Measurements from ENCODE around the gene TRAF6.

TRAF6 gene

DNA sequence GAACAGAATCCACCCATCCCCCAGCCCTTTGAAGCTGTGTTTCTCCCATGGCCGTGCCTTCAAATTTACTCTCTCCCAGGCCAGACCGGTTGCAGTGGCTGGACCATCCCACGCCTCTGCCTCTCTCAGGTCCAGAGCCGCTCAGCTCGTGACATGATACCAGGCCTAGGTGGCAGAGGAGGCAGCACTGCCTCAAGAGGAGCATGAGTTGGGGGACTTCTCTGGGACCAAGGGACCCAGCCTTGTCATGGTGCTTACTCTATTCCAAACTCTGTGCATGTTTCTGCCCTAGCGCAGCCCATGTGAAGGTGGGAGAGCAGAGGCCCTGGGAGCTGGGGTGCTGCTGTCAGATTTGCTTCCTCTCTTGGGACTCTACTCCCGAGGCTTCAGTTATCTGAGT, 51.0 kb downstream of the TRAF6 start:
- intact Hi-C loops (cut with micrococcal nuclease), result loop anchor here (5.0 kb wide), 1 partner anchor 37 kb away; no protein-coding TSS in a partner anchor
- H3K36me3 Mint-ChIP-seq (ENCODE audit: low read depth), result no peaks in the 10 kb centered on the region
- no peaks in the 10 kb centered on the region for H3K9me3 Mint-ChIP-seq
- no peak overlapping the region for H3K27ac Mint-ChIP-seq
- H3K27me3 Mint-ChIP-seq, result peaks cover 28% of the 10 kb centered on the region
- peaks cover 37% of the 10 kb centered on the region for H3K4me1 Mint-ChIP-seq (ENCODE audit: low read depth)
- H3K4me3 Mint-ChIP-seq, result no peak overlapping the region

DNA sequence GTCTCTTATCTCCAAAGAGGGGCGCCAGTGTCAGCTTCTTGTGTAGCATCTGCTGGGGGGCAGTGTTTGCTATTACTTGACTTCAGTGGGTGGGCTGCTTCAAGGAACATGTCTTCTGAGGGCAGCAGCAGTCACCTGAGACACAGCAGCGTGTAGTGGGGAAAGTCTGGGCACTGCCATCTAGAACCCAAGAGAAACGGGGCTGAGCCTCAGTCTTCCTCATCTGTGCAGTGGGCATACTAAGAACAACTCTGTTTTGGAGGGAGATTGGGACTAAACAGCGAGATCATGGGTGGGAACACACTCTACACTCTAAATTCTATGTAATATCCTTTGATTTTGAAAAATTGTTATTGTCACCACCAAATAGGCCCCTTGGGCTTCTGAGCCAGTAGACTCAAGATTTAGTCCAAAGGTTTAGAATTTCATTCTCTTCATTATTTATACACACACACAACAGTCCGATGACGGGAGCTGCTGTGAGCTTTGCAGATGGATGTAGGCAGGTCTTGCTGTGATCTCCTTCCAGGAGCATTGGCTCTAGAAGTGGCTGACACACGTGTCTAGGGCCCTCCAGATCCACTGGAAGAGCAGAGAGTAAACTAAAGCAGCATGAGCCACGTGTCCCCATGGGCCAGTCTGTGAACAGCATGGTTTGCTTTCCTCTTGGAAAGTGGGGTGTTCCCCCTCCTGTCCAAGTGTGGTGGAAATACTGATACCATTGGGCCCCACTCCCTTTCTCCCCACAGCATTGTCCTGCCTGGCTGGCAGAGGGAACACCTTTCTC, 51.8 kb downstream of the TRAF6 start:
- Mint-ChIP-seq H3K27me3 (peaks cover 28% of the 10 kb centered on the region), H3K36me3 (ENCODE audit: low read depth) (no peaks in the 10 kb centered on the region), H3K4me3 (no peak overlapping the region), H3K27ac (no peak overlapping the region), H3K9me3 (no peaks in the 10 kb centered on the region), H3K4me1 (ENCODE audit: low read depth) (peaks cover 40% of the 10 kb centered on the region)
- intact Hi-C loops (cut with micrococcal nuclease), result loop anchor here (5.0 kb wide), 1 partner anchor 36 kb away; no protein-coding TSS in a partner anchor

DNA sequence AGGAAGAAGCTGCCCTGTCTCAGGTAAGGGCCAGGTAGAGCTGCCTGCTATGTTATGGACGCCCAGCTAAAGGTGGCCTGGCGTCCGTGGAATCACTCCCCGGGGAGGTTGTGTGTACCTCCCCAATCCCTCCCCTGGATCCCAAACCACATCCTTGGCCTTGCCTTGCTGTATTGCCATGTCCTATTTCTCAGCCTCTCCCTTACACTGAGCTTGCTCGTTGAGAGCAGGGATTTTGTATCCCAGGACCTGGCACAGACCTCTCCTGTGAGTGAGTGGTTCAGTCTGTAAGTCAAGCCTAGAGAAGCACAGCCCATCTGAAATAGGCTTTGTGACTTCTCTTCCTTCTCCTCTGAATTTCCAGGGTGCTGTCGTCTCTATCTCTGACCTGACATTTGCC, 53.9 kb downstream of the TRAF6 start:
- no peaks in the 10 kb centered on the region for H3K9me3 Mint-ChIP-seq
- no peaks in the 10 kb centered on the region for H3K36me3 Mint-ChIP-seq (ENCODE audit: low read depth)
- intact Hi-C loops (cut with micrococcal nuclease), result loop anchor here (5.0 kb wide), 1 partner anchor 34 kb away; no protein-coding TSS in a partner anchor
- peaks cover 43% of the 10 kb centered on the region for H3K4me1 Mint-ChIP-seq (ENCODE audit: low read depth)
- peaks cover 31% of the 10 kb centered on the region for H3K27me3 Mint-ChIP-seq
- H3K27ac Mint-ChIP-seq, result peak overlapping the region; percentile 37
- no peak overlapping the region for H3K4me3 Mint-ChIP-seq

DNA sequence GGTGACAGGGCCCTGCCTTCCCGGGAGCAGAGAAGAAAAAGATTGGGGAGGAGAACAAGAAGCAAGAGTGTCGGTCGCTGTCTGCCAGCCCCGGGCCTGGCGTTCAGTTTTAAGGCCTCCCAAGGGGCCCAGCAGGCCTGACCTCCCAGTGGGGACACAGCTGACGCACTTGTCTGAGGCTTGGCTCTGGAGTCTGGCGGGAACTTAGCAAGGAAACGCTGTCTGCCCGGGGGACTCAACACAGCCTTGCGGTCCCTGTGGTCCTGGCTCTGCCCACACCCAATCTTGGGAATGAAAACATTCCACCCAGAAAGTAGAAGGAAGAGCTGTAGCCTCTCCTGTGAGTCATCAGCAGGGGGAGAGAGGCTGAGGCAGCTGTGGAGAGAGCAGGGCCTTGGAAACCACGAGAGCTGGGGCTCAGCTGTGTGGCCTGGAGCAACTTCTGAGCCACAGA, 54.4 kb downstream of the TRAF6 start:
- intact Hi-C loops (cut with micrococcal nuclease), result loop anchor here (5.0 kb wide), 1 partner anchor 33 kb away; no protein-coding TSS in a partner anchor
- H3K36me3 Mint-ChIP-seq (ENCODE audit: low read depth), result no peaks in the 10 kb centered on the region
- H3K4me3 Mint-ChIP-seq, result no peak overlapping the region
- H3K27ac Mint-ChIP-seq, result peak overlapping the region; percentile 37
- H3K4me1 Mint-ChIP-seq (ENCODE audit: low read depth), result peaks cover 43% of the 10 kb centered on the region
- no peaks in the 10 kb centered on the region for H3K9me3 Mint-ChIP-seq
- peaks cover 34% of the 10 kb centered on the region for H3K27me3 Mint-ChIP-seq

DNA sequence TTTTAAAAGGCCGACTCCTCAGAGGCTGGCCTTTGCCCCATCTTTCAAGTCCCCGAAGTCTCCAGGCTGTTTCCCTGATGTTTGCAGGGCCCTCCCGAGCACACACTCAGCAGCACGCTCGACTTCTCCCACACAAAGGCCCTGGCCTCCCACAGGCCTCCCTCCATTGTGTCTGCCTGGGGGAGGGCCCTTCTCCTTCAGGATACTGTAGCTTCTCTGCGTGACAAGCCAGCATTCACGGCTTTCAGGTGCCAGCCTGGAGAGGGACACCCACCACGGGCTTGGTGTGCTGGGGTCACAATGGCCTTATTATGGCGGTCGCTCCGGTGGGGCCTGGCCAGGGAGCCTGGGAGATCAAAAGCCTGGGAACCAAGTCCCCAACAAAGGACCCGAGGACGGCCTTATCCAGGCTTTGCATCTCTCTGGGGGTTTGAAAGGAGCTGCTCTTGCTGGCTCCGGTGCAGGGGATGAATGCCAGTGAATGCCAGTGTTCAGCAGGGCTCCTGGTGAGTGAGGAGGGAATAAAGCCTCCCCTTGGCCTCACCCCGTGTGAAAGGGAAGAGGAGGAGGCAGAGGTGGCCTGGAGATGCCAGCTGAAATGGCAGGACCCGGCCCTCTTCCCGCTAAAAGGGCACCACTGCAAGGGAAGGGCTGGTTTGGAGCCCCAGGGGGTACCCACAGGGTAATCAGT, 55.0 kb downstream of the TRAF6 start:
- Mint-ChIP-seq H3K36me3 (ENCODE audit: low read depth) (no peaks in the 10 kb centered on the region), H3K4me3 (no peak overlapping the region), H3K4me1 (ENCODE audit: low read depth) (peaks cover 48% of the 10 kb centered on the region), H3K9me3 (no peaks in the 10 kb centered on the region), H3K27me3 (peaks cover 36% of the 10 kb centered on the region), H3K27ac (peak overlapping the region; percentile 37)
- intact Hi-C loops (cut with micrococcal nuclease), result loop anchor here (5.0 kb wide), 1 partner anchor 33 kb away; no protein-coding TSS in a partner anchor

DNA sequence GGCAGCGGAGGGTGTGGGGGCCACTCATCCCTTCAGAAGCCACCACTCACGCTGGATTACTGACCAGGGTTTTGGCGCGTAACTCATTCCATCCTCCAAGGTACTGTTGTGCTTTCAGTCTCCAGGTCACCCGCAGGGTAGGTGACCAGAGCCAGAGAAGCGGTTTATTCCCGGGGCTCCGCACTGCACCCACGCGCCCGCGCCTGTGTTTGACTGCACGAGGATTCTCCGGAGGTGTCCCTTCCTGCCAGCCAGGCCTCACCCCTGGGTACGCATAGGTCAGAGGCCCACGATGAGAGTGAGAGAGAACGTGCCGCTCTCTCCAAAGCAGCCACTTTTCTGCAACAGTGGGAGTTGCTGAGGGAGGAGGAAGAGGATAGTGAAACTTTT, 55.5 kb downstream of the TRAF6 start:
- H3K27ac Mint-ChIP-seq, result peak overlapping the region; percentile 37
- no peaks in the 10 kb centered on the region for H3K36me3 Mint-ChIP-seq (ENCODE audit: low read depth)
- H3K4me1 Mint-ChIP-seq (ENCODE audit: low read depth), result peaks cover 53% of the 10 kb centered on the region

DNA sequence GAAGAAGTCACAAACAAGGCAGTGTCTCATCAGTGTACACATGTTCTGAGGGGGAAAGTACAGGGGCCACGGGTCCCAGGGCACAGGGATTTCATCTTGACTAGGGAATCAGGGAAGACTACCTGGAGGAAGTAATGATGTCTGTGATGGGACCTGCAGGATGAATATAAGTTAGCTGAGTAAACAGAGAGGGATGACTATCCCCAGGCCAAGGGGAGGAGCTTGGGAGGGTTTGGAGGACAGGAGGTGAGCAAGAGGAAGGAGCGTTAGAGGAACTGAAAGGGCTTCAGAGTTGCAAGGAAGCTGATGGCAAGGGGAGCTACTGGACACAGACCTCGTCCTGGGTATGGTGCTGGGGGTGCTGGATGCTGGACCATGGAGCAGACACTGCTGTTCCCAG, 56.4 kb downstream of the TRAF6 start:
- Mint-ChIP-seq H3K27ac (no peak overlapping the region), H3K4me1 (ENCODE audit: low read depth) (peaks cover 55% of the 10 kb centered on the region), H3K9me3 (no peaks in the 10 kb centered on the region), H3K27me3 (peaks cover 48% of the 10 kb centered on the region), H3K4me3 (no peak overlapping the region), H3K36me3 (ENCODE audit: low read depth) (no peaks in the 10 kb centered on the region)
- intact Hi-C loops (cut with micrococcal nuclease), result no loop called here

More for the DNA sequence above, 55.5 kb downstream of the TRAF6 start:
- intact Hi-C loops (cut with micrococcal nuclease), result no loop called here
- Mint-ChIP-seq H3K27me3 (peaks cover 41% of the 10 kb centered on the region), H3K9me3 (no peaks in the 10 kb centered on the region), H3K4me3 (no peak overlapping the region)

DNA sequence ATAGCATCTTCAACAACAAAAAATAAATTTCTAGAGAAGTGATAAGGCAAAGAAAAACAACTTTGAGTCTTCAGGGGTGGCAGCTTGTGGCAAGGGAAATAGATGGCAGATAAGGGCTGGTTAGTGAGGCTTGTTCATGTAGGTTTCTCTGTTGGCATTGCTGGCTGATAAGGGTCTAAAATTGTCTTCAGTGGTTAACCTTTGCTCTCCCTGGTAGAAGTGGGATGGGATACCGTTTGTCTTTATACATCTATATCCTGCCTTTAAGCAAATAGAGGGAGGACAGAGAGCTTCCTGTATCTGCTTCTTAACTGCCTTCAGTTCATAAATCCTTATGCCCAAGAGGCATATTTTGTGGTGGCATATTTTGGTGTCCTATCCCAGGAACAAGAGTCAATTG, 57.1 kb downstream of the TRAF6 start:
- no peaks in the 10 kb centered on the region for H3K36me3 Mint-ChIP-seq (ENCODE audit: low read depth)
- no peak overlapping the region for H3K4me3 Mint-ChIP-seq
- H3K4me1 Mint-ChIP-seq (ENCODE audit: low read depth), result peaks cover 55% of the 10 kb centered on the region
- intact Hi-C loops (cut with micrococcal nuclease), result no loop called here
- H3K27me3 Mint-ChIP-seq, result peaks cover 47% of the 10 kb centered on the region
- no peaks in the 10 kb centered on the region for H3K9me3 Mint-ChIP-seq
- H3K27ac Mint-ChIP-seq, result no peak overlapping the region

DNA sequence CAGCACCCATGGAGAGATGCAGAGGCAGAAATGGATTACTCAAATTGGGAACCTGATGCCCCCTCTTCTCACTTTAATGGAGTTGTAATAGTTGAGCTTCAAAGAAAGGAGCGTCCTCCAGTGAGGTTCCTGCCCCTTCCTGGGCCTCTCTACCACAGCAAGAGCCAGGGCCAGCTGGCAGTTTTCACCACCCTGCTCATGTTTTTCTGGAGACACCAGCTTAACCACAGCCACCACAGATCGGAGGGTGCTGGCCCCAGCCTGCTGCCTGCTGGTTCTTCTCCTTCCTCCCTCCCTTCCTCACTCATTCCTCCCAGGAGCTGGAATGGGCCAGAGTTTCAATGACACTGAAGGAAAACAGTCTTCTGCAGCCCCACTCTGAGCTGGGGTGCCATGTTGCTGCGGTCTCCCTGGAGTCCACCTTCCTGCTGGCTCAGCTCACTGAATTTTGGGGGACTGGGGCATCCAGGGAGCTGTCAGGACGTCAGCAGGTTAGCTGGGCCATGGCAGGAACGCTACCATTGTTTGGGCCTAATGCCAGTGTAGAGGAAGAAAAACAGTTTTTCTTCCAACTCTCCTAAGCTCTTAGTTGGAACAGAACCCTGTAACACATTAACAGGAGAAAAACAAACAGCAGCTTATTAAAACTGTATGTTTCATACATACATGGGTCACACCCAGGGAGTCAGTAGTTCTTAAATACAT, 57.7 kb downstream of the TRAF6 start:
- Mint-ChIP-seq H3K4me1 (ENCODE audit: low read depth) (peaks cover 55% of the 10 kb centered on the region), H3K27ac (no peak overlapping the region), H3K9me3 (no peaks in the 10 kb centered on the region), H3K4me3 (no peak overlapping the region), H3K36me3 (ENCODE audit: low read depth) (no peaks in the 10 kb centered on the region), H3K27me3 (peaks cover 47% of the 10 kb centered on the region)
- intact Hi-C loops (cut with micrococcal nuclease), result no loop called here

DNA sequence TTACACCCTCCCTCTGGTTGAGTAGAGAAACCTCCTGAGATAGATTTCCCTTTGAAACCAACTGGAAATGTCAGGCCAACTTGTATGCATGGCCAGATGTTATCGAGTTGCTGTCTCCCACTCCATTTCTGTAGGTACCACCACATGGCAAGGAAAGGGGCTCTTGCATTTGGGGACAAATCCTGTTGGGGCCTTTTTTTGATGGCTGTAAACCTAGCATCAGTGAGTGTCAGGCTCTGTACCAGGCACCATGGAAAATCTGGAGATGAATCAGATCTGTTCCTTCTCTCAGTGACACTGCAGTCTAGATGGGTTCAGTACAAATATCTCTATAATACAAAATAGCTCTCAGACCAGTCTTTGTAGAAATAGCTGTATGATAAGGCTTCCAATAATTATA, 58.4 kb downstream of the TRAF6 start:
- H3K9me3 Mint-ChIP-seq, result no peaks in the 10 kb centered on the region
- H3K36me3 Mint-ChIP-seq (ENCODE audit: low read depth), result no peaks in the 10 kb centered on the region
- H3K27me3 Mint-ChIP-seq, result peaks cover 46% of the 10 kb centered on the region
- H3K4me3 Mint-ChIP-seq, result no peak overlapping the region
- intact Hi-C loops (cut with micrococcal nuclease), result no loop called here
- no peak overlapping the region for H3K27ac Mint-ChIP-seq
- peaks cover 59% of the 10 kb centered on the region for H3K4me1 Mint-ChIP-seq (ENCODE audit: low read depth)

DNA sequence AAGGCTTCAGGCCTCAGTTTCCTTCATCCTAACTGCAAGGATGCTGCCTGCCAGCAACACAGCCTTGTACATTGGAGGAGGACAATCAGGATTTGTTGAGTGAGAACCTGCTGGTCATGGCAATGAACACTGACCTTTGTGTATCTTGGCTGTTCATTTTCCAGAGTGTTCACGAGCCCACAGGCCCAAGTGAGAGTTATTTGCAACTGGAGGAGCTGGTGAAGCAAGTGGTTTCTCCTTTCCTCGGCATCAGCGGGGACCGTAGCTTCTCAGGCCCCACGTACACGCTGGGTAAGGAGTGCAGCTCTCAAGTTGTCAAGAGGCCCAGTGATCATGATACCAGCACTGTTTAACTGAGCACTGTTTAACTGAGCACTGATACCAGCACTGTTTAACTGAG, 59.0 kb downstream of the TRAF6 start:
- no peaks in the 10 kb centered on the region for H3K9me3 Mint-ChIP-seq
- peaks cover 44% of the 10 kb centered on the region for H3K27me3 Mint-ChIP-seq
- H3K27ac Mint-ChIP-seq, result no peak overlapping the region
- H3K36me3 Mint-ChIP-seq (ENCODE audit: low read depth), result no peaks in the 10 kb centered on the region
- H3K4me1 Mint-ChIP-seq (ENCODE audit: low read depth), result peaks cover 58% of the 10 kb centered on the region
- no peak overlapping the region for H3K4me3 Mint-ChIP-seq
- intact Hi-C loops (cut with micrococcal nuclease), result no loop called here

DNA sequence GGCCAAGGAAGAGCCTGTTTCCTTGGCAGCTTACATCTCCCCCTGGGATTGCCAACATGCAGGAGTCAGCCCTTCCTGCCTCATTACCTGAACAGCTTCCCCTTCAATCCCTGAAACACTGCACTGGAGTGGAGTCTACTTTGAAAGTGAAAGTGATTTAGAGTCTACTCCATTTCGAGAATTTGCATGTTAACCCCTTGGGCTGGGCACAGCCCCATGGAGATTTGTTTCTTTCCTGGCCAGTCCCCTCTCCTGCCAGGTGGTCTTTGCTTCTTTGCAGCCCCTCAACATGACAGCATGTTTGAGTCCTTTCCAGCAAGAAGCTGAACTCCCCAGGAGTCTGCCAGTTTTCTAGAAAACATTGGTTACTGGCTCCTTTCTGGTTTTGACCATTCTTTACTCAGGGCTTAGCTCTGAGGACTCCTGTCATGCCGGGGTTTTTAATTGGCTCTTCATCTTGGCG, 59.9 kb downstream of the TRAF6 start:
- H3K27ac Mint-ChIP-seq, result no peak overlapping the region
- no peaks in the 10 kb centered on the region for H3K36me3 Mint-ChIP-seq (ENCODE audit: low read depth)

DNA sequence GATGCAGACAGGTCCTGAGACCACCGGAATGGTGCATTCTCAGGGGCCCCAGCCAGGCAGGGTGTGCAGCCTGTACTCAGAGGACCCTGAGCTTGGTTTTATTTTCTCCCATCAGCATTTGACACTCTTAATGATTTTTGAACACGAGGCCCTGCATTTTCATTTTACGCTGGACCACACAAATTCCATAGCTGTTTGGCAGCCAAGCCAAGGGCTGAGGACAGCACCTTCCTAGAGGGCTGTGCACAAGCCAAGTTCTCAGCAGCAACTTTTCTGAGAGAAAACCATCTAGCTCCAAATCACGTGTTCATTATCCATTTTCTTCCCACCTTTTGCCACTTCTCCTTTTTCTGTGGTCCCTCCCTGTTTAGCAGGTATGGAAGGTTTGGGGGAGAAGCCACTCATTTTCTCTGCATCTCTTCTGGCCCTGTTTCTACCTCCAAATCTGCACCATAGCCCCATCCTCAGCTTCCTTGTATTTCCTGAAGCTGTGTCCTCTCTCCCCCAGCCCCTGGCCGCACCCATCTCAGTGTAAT, 60.4 kb downstream of the TRAF6 start:
- Mint-ChIP-seq H3K4me3 (peak overlapping the region; percentile 1), H3K27ac (no peak overlapping the region), H3K4me1 (ENCODE audit: low read depth) (peaks cover 44% of the 10 kb centered on the region)

More for the DNA sequence above, 59.9 kb downstream of the TRAF6 start:
- H3K9me3 Mint-ChIP-seq, result no peaks in the 10 kb centered on the region
- H3K4me3 Mint-ChIP-seq, result peak overlapping the region; percentile 1
- intact Hi-C loops (cut with micrococcal nuclease), result no loop called here
- peaks cover 49% of the 10 kb centered on the region for H3K4me1 Mint-ChIP-seq (ENCODE audit: low read depth)
- H3K27me3 Mint-ChIP-seq, result peaks cover 36% of the 10 kb centered on the region

More for the DNA sequence above, 60.4 kb downstream of the TRAF6 start:
- Mint-ChIP-seq H3K27me3 (peaks cover 32% of the 10 kb centered on the region), H3K36me3 (ENCODE audit: low read depth) (no peaks in the 10 kb centered on the region), H3K9me3 (no peaks in the 10 kb centered on the region)
- intact Hi-C loops (cut with micrococcal nuclease), result no loop called here
